CD4-positive, alpha-beta T cell treated with Interleukin-10 for 1 hour (primary cell): Measurements from ENCODE around the gene LZIC.

Experiments
- DNase-seq: peaks from one replicate; pipeline ENCODE4 v3.0.0-alpha.2; 2020

LZIC gene

DNA sequence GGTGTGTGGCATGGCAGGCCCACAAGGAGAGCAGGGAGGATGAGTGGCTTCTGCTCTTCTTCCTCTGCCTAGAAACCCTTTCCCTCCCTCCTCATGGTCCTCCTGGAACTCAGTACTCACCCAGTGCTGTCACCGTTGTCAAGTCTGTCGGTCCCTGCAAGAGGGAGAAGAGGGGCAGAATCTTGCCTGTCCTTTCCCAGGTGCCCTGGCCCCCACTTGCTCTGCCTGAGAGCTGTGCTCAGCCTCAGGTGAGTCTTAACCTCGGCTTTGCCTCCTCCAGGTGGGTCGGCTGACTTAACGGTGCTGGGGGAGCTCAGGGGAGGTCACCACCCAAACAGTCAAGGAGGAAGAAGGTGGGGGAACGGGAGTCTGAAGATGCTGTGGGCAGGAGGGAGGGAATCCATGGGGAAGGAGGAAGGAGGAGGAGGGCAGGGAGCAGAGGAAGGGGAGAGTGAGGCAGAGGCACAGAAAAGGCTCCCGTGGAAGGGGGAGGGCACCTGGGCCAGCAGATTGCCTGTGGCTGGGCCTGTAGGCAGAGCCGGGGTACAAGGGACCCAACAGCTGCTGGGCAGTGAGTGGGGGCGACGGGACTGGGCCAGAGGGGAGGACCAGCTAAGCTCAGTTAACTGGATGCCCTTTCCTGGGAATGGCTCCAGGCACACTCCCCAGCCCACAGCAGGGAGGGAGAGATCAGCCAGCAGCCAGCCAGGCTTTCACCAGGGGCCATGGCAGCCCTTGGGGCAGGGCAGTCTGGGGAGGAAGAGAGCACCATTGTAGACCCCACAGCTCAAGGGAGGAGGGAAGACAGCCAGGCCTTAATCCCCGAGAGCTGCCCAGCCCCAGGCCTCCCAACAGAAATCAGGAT lies 59.4 kb downstream of the LZIC start:
- no peak for DNase-seq

DNA sequence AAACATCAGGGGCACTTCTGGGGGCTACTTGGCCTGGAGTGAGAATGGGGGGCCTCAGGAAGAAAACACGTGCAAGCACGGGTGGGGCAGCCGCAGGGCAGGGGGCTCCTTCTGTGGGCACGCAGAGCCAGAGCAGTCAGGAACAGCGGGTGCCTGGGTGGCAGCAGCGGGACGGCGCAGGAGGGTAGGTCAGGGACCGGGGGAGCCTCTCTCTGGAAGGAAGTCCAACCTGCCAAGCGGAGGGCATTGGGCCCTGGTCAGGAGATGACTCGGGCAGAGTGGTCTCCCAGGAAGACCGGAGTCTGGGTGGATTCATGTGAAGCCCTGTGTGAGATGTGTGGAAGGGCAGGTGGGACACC lies 60.3 kb downstream of the LZIC start:
- DNase-seq, result no peak

DNA sequence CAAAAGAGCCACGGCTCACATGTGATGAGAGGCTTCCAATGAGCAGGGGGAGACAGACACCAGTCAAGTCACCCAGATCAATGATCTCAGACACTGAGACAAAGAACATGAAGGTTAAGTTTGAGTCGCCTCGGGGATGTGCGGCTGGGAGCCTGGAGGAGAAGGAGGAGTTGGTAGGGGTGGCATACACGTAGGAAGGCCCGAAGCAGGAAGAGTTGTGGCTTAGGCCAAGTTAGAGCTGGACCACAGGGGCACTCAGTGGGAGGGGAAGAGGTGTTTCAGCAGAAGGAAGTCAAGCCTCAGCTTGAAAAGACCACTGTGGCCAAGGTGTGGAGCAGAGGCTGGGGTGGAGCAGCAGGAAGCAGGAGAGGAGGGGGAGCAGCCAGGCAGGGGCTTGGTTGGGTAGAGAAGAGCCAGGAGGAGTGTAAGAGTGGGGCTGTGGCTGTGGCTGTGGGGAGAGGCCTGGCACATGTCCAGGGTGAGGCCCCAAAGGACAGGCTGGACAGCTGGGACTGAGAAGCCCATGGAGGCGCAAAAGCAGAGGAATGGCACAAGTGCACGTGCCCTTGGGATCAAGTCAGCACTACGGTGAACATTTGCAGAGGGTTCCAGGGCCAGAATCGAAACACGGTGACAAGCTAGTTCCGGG lies 60.8 kb downstream of the LZIC start:
- DNase-seq, result peak; percentile 21

DNA sequence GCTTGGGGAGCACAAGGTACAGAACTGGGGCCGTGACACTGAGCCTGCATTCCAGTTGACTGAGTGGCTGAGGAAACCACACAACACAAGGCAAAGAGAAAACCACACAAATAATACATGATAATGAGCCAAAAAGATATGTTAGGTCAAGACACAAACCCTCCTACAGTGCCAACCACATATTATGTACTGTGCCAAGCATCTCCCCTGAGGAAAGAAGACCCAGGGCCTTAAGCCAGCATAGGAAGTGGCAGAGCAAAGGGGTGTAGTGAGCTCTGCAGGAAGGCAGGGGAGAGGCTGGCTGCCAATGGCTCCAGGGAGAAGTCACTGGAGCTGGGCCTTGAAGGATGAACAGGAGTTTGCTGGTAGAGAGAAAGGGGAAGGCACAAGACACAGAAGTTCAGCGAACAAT lies 61.3 kb downstream of the LZIC start:
- no peak for DNase-seq
